ENCODE data around the gene CDK10. TPM values are rescaled to one million over a fixed set of nuclear protein-coding genes. Genes with fewer than 3 reads are reported as not detected.

CDK10 gene
- total and polyA plus RNA-seq, 10 of the 15 experiments (the other 5 are each of a cell fraction or from before 2014, with no cell fraction given), result 1.5 to 58.7 (median 36.0) TPM

- DNase-seq (ENCODE audit: low read depth, low spot score), result no peak
- H3K9ac ChIP-seq (ENCODE audit: control insufficient read depth, insufficient read depth, low read length), result no peak overlapping the region
- 94% methylated on average over 10 of the region's 10 CpGs for WGBS (ENCODE audit: insufficient coverage, insufficient replicate concordance, low lambda C conversion rate, missing lambda C conversion rate)
- ChIA-PET CTCF (interaction anchor here (2.9 kb wide), 1 partner anchor 45 kb away, joined by 9 read pairs; no protein-coding TSS in a partner anchor), SMC1A (ENCODE audit: uncharacterized antibody, unreplicated experiment) (no interaction called here), POLR2A (interaction anchor here (0.7 kb wide), 1 partner anchor 443 kb away, joined by 4 read pairs; no protein-coding TSS in a partner anchor), RAD21 (ENCODE audit: unreplicated experiment) (no interaction called here)
- H3K36me3 ChIP-seq (ENCODE audit: control insufficient read depth in 2 of 2, insufficient read depth in 2 of 2, low read length in 1 of 2), result peaks cover 2 to 9% of the 10 kb centered on the region in 2 experiments; a peak in 3 of 4 replicates
- H4K20me1 ChIP-seq (ENCODE audit: control insufficient read depth, insufficient read depth), result no peaks in the 10 kb centered on the region
- H2AFZ ChIP-seq (ENCODE audit: control insufficient read depth, low read depth, low read length), result no peak overlapping the region
- FAIRE-seq, result no peak
- H3K4me1 ChIP-seq (ENCODE audit: control insufficient read depth, insufficient read depth, low read length), result peaks cover 14% of the 10 kb centered on the region
- H3K79me2 ChIP-seq (ENCODE audit: control insufficient read depth, insufficient read depth, low read length), result peaks cover 47% of the 10 kb centered on the region
- in situ Hi-C loops (cut with MboI) (no loop called here), intact Hi-C loops (cut with micrococcal nuclease; ENCODE audit: unreplicated experiment) (no loop called here)
- no peak overlapping the region for H3K4me3 ChIP-seq
- H3K9me3 ChIP-seq (replicated peaks; ENCODE audit: control insufficient read depth, insufficient read depth, low read length), result no peaks in the 10 kb centered on the region
- no peak for ATAC-seq
- TF ChIP-seq CREM (IDR thresholded peaks at IDR 0.05; ENCODE audit: low read depth) (no peak), FOXK2 (IDR thresholded peaks at IDR 0.05) (no peak)
- H3K4me2 ChIP-seq (ENCODE audit: control insufficient read depth, insufficient read depth), result peak overlapping the region; percentile 38; the same call in 1 of the 2 replicates
- H3K27ac ChIP-seq (ENCODE audit: control insufficient read depth, insufficient read depth), result no peak overlapping the region
- BruUV-seq (replicated peaks), result TSS peak; percentile 57
- no peaks in the 10 kb centered on the region for H3K27me3 ChIP-seq (replicated peaks in 1 of 2; ENCODE audit: control insufficient read depth in 2 of 2, insufficient read depth in 2 of 2, low read length in 1 of 2)
Measured at GRCh38 chr16:89655062-89655643, 31.3 kb upstream of the CDK10 start.

GRCh38 chr16:89656435-89657121 lies 29.9 kb upstream of the CDK10 start:
- ChIA-PET SMC1A (ENCODE audit: uncharacterized antibody, unreplicated experiment) (interaction anchor here (2.4 kb wide), 1 partner anchor 30 kb away, joined by 6 read pairs; the partner anchor contains the start of gene CDK10), POLR2A (interaction anchor here (0.6 to 1.6 kb wide), 6 partner anchors 30 to 1086 kb away, joined by 3 to 7 read pairs (median 5); partner anchors contain the start of genes CDK10 and ZC3H18), CTCF (interaction anchor here (2.9 kb wide), 1 partner anchor 43 kb away, joined by 9 read pairs; no protein-coding TSS in a partner anchor), RAD21 (ENCODE audit: unreplicated experiment) (interaction anchor here (0.6 kb wide), 1 partner anchor 43 kb away, joined by 4 read pairs; no protein-coding TSS in a partner anchor)
- no peak overlapping the region for H2AFZ ChIP-seq (ENCODE audit: control insufficient read depth, low read depth, low read length)
- peak overlapping the region; percentile 88 for H3K27ac ChIP-seq (ENCODE audit: control insufficient read depth, insufficient read depth)
- intact Hi-C loops (cut with micrococcal nuclease; ENCODE audit: unreplicated experiment), result no loop called here
- BruUV-seq (replicated peaks), result no TSS peak
- peak overlapping the region; percentile 96 for H3K4me2 ChIP-seq (ENCODE audit: control insufficient read depth, insufficient read depth)
- 42% methylated on average over 21 of the region's 32 CpGs for WGBS (ENCODE audit: insufficient coverage, insufficient replicate concordance, low lambda C conversion rate, missing lambda C conversion rate)
- FAIRE-seq (no peak), DNase-seq (ENCODE audit: low read depth, low spot score) (no peak), ATAC-seq (no peak)
- no peaks in the 10 kb centered on the region for H3K27me3 ChIP-seq (replicated peaks in 1 of 2; ENCODE audit: control insufficient read depth in 2 of 2, insufficient read depth in 2 of 2, low read length in 1 of 2)
- H3K4me1 ChIP-seq (ENCODE audit: control insufficient read depth, insufficient read depth, low read length), result peaks cover 14% of the 10 kb centered on the region
- H3K9ac ChIP-seq (ENCODE audit: control insufficient read depth, insufficient read depth, low read length), result peak overlapping the region; percentile 96
- peaks cover 2 to 4% of the 10 kb centered on the region in 2 experiments; a peak in 3 of 4 replicates for H3K36me3 ChIP-seq (ENCODE audit: control insufficient read depth in 2 of 2, insufficient read depth in 2 of 2, low read length in 1 of 2)
- H3K9me3 ChIP-seq (replicated peaks; ENCODE audit: control insufficient read depth, insufficient read depth, low read length), result no peaks in the 10 kb centered on the region
- H4K20me1 ChIP-seq (ENCODE audit: control insufficient read depth, insufficient read depth), result no peaks in the 10 kb centered on the region
- peaks cover 47% of the 10 kb centered on the region for H3K79me2 ChIP-seq (ENCODE audit: control insufficient read depth, insufficient read depth, low read length)
- in situ Hi-C loops (cut with MboI), result no loop called here
- H3K4me3 ChIP-seq, result peak overlapping the region; percentile 97
- TF ChIP-seq REST (IDR thresholded peaks at IDR 0.05; ENCODE audit: low read depth, low read length) (no peak), NBN (IDR thresholded peaks at IDR 0.05) (no peak), TCF12 (IDR thresholded peaks at IDR 0.05; ENCODE audit: low read depth, low read length) (no peak), SREBF1 (IDR thresholded peaks at IDR 0.05; ENCODE audit: low read length) (no peak), ZNF207 (IDR thresholded peaks at IDR 0.05; ENCODE audit: borderline replicate concordance) (no peak)
